ENCODE results near the gene MAMLD1.

The MAMLD1 gene

DNA sequence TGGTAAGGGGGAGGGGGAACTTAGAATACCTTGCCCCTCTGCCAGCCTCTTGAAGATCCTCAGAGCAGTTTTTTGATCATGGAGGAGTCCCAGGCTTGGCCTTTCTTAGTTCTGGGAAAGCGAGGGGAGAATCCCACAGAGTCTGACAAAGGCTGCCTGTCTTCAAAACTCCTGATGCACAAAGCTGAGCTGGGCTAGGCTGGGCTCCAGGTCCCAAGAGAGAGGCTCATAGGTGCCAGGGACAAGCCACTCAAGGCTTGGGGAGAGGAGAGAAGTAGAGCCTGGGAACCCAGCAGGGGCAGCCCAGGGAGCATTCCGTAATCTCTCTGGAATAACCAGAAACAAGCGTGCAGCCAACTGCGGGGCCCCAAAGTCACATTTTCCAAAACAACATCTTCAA lies 168.3 kb downstream of the MAMLD1 start:
- no peak for DNase-seq (ENCODE audit: low read depth)

DNA sequence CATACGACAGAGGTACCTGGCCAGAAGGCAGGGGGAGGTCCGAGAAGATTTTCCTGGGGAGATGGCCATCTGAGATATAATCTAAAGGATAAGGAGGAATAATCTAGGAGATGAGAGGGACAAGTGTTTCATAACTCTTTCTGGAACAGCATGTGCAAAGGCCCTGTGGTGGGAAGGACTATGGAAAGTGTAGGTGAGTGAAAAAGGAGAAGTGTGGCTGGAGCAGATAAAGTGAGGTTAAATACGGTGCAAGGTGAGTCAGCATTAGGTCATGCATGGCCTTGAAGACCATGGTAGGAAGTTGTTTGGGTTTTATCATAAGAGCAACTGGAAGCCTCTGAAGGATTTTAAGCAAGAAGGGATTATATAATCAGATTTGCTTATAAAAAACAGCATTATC lies 170.7 kb downstream of the MAMLD1 start:
- DNase-seq (ENCODE audit: low read depth), result no peak

DNA sequence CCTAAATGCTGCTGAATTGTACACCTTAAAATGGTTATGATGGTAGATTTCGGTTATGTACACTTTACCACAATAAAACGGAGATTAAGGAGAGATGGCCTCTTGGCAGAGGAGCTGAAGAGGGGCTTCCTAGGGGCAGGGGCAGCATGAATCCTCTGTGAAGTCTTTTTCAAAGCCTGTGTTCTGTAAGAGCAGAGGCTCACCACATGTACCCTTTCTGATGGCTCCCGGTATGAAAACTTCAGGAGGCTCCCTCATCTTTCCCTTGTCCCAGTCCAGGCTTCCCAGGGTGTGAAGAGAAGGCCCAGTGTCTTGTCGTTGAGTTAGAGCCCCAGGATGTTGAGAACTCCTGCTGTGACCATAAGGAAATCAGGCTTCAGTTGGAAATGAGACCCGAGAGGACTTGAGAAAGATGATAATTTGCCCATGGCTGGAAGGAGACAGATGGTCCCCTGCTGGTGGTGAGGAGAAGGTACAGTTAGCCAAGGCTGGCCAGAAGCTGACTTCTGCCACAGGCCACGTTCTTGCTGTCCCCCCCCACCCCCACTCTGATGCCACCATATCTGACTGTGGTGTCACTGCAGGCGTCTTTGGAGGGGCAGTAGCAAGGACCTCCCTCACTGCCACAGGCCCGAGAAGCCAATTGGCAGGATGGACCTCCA lies 173.5 kb downstream of the MAMLD1 start:
- DNase-seq (ENCODE audit: low read depth), result no peak

DNA sequence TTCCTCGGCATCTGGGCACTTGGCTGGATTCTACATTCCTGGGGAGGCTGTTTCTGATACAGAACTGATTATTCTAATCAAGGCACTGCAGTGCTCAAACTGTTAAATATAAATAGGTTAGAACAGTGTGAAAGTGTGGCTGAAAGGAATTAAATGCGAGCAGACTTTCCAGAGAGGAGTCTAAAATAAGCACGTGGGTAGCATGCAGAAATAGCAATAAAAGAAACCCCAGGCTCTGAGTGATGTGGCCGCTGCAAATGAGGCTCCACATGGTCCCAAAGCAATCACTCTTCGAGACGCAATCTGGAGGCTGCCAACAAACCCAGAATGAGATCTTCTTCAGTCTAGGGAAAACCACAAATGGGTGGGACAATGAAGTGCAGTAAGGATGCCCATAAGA lies 174.7 kb downstream of the MAMLD1 start:
- no peak for DNase-seq (ENCODE audit: low read depth)

DNA sequence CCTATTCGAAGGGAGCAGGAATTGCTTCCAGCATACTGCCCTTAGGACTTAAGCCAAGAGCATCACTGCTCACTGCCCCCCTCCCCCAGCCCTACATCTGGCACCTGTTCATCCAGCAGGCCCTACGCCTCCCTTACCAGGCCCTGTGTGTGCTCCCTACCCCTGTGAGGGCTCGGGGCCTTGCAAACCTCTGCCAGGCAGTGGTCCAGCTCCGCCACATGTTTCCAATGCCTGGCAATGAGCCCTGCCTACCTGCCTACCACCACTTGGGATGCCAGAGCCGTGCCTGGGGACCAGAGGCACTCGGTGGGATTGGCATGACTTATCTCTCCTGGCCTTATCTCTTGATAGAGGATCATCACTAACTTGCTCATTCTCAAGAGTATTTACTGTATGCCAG lies 177.8 kb downstream of the MAMLD1 start:
- no peak for DNase-seq (ENCODE audit: low read depth)

DNA sequence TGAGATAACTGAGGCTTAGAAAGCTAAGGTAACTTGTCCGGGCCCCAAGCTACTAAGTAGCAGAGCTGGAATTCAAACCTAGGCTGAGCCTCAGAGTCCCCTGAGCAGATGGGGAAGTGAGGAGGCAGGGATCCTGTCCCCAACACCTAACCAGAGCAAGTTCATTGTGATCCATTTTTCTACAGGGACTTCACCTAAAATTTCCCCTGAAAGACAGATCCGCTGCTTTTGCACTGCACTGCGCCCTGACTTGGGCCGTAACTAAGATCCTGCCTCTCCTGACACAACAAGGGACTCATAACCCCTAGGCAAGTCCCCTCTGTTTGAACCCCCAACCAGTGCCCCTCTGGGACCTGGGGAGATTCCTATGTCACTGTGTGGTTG lies 179.7 kb downstream of the MAMLD1 start:
- no peak for DNase-seq (ENCODE audit: low read depth)

DNA sequence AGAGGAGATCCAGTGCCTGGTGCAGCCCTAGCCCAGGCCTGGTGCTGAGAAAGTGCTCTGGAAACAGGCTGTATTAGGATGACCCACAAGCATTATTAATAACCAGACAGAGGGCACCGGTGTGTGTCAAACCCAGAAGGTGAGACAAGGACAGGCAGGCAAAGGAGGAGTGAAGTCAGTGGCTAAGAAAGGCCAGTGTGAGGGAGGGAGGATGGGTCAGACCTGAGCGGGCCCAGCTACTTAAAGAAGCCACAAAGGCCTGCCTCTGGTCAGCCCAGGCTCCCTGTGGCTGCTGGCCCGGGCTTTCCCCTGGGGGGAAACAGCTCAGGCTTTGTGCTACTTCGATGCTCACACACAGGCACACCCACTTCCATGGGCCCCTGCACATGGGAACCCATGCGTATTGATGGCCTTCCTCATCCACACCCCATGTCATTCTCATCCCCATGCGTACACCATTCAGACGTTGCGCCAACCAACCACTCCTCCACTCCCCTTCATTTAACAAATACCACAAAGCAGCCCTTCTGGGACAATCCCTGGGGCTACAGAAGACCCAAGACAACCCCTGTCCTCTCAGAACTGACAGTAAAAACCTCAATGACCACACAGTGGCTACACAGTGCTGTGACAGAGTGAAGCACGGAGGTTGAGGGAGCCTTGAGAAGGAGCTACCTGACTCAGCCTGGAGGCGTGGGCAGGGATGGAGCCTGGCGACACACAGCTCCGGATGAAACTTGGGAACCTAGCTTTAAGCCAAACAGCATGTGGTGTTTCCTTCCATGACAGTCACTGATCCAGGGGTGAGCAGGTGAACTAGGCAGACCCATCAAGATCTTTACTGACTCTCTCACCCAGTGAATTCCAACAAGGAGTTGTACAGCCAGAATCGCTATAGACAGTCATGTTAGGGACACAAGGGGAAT lies 180.4 kb downstream of the MAMLD1 start:
- no peak for DNase-seq (ENCODE audit: low read depth)

DNA sequence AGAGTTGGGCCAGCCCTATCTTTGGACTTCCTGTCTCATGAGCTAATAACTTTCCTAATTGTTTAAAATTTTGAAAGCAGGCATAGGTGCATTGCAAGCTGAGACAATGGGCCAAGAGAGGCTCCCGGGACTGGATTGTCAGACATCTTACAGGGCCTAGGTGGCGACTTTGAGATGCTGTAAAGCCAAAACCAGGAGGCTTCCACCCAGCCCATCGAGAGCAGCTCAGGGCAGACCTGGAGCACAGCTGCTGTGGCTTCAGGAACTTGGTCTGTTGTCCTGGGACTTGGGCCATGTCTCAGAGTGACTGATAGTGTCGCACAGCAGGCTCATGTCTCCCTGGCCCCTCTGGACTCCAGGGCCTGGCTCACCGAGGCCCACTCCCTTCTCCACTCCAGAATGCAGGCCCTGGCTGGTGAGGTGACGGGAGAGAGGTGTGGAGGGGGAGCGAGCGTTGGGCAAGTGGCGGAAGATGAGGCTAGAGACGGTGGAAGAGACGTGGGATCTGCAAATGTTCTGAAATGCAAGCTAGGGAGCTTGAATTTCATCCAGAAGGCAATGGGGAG lies 181.2 kb downstream of the MAMLD1 start:
- DNase-seq (ENCODE audit: low read depth), result no peak

DNA sequence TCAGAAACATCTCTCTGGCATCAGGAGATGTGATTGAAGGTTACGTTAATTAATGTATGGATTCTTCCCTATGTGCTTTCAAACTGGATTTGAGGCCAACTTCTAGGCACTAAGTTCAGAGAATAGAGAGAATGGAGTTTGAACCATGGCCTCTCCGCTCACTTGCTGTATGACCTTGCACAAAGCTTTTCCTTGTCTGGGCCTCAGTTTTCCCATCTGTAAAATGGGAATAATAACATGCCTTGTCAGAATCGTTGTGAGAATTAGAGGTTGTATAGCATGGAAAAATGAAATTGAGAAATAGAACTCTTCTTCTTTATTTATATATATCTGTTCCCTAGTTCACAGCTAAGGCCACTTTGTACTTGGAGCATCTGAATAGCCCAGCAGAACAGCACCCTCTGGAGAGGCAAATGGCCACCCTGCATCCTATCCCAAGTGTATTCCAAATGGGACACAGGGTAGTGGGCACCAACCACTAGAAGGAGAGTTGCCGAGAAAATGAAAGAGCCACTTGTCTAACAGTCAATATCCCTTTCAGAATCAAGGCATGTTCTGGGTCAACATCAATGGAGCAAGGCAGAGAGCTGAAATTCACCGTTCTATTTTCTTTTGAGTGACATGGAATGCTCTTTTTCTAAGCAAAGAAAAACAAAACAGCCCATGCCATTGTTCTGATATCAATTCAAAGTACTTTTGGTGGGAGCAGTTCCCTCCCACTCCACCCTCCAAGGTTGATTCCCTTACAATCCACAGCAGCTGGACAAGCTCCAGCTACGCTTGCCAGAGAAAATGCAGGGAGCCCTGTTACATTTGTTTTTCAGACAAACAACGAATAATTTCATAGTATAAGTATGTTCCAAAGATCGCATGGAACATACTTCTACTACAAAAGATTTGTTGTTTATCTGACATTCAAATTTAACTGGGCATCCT lies 182.0 kb downstream of the MAMLD1 start:
- no peak for DNase-seq (ENCODE audit: low read depth)

DNA sequence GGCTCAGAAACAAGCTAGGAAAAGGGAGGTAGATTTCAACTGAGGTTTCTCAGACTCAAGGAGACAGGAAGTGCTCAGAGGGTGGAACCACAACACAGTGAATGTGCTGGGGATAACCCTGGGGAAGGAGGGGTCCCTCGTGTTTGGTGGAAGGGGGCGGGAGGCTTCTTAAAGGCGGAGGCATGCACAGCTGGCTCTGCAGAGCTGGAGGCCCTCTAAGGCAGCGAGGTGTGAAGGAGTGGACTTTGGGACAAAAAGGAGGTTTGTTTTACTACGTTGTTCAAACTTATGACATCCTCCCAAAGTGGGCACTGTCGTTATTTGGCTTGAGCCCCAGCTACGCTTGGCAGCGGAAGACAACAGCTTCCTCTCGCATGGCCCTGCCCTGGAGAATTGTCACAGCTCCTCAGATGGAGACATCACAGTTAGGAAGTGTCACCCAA lies 183.6 kb downstream of the MAMLD1 start:
- DNase-seq (ENCODE audit: low read depth), result no peak

DNA sequence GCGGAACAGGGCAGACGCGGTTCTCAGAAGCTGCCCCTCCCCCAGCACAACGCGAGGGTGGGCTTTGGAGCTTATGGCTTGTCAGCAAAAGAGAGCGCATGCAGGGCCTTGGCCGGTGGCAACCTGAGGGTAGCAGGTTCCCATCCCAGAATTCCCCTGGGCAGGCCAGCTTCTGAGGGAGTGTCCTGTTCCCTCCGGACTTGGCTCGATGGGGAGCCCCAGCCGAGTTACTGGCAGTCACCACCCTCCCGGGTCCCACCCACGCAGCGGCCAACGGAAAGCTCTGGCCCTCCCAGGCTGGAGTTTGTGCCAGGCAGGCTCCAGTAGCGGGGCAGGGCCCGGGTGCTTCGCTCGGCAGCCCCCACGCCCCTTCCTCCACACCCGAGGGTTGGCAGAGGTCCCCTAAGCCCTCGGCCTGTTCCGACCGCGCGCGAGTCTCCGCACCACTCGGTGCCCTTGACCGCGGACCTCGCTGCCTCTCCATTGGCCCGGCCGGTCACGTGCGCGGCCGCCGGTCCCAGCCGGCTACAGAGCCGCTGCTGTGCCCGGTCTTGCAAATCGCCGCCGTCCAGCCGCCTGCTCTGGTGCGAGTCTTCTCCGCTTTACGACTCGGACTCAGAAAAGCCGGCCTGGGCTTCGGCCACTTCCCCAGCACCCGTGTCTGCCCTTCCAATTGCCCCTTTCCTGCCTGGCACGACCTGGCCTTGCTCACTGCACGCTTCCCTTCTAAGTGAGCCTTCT lies 184.4 kb downstream of the MAMLD1 start:
- DNase-seq (ENCODE audit: low read depth), result no peak

DNA sequence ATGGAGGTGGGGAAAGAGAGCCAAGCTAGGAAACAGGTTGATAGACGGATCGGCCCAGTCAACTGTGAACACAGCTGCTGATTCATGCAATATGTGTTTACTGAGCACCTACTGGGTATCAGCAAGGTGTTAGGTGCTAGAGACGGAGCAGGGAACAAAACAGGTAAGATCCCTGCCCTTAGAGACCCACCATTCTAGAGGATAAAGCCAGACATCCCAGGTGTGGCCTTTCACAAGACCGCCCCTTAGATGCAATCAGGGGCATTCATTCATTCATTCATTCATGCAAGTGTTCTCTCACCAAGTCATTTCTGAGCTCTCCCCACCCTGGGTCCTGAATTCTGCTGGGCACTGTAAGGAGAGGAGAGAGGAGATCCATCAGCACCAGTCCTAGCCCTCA lies 185.1 kb downstream of the MAMLD1 start:
- DNase-seq (ENCODE audit: low read depth), result no peak

DNA sequence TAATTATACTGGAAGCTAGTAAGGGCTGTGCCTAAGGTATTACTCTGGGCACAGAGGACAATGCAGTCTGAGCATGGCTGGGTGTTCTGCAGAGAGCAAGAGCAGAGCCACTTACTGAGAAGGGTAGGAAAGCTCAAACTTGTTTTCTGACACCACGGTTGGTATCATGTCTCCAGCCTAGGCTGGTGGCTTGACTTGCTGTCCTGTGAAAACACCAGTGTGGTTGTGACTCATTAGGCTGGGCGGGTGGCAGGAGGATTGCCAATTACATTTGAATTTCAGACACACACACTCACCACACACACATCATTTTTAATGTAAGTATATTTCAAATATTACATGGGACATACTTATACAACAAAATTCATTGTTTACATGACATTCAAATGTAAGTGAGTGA lies 185.6 kb downstream of the MAMLD1 start:
- DNase-seq (ENCODE audit: low read depth), result no peak

DNA sequence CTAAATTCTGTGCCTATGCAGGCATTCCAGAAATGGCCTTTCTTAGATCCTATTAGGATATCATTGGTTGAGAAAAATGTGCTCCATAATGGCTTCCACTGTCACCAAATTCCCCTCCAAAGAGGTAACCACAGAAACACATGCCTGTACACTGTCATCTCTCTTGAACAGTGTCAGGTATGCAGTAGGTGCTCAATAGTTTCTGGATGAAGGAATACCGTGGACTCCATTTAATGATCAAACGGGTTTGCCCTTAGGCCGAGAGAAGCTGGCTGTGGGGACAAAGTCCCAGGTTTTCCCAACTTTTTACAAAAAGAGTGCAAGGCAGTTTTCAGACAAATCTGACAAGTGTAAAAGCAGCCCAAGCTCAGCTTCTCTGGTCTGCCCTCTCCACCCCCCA lies 188.8 kb downstream of the MAMLD1 start:
- DNase-seq (ENCODE audit: low read depth), result no peak

DNA sequence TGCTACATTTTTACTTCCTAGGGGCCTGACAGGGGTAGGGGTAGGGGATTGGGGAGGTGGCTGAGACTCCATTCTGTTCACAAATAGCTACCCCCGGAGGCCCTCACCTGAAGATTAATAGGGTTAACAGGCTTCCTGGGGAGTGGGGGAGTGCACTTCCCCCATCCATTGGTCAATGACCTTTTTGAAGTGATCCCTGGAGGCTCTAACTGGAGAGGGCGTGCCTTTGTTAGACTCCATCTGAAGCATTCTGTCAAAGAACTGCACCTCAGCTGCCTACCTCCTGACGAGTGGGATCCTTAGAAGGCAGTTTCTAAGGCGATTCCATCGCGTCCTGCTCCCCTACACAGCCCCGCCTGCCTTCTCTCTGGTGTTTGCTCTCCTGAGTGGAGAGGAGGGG lies 195.3 kb downstream of the MAMLD1 start:
- no peak for DNase-seq (ENCODE audit: low read depth)

Data from activated T-cell treated with anti-CD3 and anti-CD28 coated beads for 1 hour (primary cell).